D721Med (cell line): ENCODE measurements around the gene TFEB.

ENCODE experiments used
- DNase-seq: peaks from one replicate; pipeline ENCODE4 v3.0.0; 2011; ENCODE audit warnings: low spot score; ENCODE audit not compliant: insufficient read length
- FAIRE-seq: peaks from 2 replicates; lab custom pipeline; 2011; peaks lifted over from hg19 to GRCh38; lab: Jason Lieb, UNC
- TF ChIP-seq, protein P1 (sequence below): IDR thresholded peaks from 2 replicates; pipeline ENCODE4 v1.5.1; 2012; ENCODE audit warnings: mild to moderate bottlenecking, control low read depth; ENCODE audit not compliant: insufficient read depth; ENCODE audit errors: missing control alignments

Gene TFEB

DNA sequence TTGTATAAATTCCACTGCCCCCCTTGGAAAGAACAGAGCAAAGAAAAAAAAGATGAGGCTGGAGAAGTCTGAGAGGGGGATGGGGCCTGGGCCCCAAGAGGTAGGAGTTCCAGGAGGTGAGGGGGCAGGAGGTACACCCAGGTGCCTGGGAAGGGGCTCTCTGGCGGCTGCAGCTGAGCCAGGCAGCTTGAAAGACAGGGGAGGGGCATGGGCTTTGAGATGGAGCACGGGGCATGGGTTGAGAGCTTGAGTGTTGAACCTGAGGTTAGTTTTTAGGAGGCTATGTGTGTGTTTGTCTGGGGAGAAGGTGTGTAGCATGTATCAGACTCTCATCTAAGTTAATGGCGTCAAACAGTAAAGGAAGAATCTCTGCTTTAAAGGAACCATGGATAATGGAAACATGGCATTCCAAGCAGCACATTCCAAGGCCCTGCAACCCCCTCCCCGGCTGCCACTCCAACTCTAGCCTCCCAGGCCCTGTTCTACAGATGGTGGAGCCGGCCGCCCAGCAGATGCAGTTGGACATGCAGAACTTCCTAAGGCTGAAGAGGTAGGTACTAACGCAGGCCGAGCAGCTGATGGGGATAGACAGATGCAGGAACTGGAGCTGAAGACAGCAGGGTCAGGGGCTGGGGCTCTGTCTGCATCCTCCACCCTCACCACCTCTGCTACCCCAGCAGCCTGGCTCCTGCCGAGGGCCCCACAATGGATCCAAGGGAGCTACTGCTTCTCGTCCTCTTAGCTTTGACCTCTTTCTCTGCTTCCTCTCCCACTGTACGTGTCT lies 55.0 kb downstream of the TFEB start:
- TF ChIP-seq, protein P1, sequence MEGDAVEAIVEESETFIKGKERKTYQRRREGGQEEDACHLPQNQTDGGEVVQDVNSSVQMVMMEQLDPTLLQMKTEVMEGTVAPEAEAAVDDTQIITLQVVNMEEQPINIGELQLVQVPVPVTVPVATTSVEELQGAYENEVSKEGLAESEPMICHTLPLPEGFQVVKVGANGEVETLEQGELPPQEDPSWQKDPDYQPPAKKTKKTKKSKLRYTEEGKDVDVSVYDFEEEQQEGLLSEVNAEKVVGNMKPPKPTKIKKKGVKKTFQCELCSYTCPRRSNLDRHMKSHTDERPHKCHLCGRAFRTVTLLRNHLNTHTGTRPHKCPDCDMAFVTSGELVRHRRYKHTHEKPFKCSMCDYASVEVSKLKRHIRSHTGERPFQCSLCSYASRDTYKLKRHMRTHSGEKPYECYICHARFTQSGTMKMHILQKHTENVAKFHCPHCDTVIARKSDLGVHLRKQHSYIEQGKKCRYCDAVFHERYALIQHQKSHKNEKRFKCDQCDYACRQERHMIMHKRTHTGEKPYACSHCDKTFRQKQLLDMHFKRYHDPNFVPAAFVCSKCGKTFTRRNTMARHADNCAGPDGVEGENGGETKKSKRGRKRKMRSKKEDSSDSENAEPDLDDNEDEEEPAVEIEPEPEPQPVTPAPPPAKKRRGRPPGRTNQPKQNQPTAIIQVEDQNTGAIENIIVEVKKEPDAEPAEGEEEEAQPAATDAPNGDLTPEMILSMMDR, result no peak
- DNase-seq, result no peak
- FAIRE-seq, result no peak

DNA sequence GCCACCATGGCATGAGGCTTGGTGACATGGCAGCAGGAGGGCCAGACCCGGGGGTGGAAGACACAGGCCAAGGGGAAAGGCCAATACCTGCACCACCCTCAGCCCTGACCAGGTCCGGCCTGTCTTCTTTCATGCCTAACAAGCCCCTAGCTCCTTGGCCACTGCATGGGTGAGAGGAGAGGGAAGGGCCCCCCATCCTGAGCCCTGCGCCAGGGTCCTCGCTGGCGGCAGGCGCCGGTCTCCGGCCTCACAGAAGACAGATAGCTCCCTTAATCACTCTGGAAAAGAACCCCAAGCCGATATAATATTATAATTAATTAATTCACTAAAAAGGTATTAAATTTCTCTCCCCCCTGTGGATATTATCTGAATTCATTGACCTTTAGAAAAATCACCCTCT lies 55.7 kb downstream of the TFEB start:
- TF ChIP-seq, protein P1, result no peak
- FAIRE-seq, result no peak
- DNase-seq, result no peak

DNA sequence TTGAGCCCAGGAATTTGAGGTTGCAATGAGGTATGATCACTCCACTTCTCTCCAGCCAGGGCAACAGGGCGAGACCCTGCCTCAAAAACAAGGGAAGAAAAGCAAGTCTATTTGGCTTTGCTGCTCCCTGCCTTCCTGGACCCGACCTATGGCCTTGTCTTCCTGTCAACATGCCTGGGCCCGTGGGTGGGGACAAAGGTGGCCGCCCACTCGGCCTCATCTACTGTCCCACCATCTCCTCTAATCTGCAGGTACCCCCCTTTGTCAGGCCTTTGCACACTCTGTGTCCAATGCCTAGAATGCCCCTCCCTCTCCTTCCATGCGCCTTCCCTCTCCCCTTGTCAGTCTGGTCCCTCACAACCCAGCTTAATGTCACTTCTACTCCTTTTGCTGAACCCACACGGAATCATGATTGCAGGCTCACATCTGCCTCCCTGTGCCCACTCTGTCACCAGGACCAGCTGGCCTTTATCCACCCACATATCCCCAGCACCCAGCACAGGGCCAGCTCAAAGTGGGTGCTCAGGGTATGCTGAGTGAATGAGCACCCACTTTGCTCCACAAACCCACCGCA lies 56.8 kb downstream of the TFEB start:
- FAIRE-seq, result no peak
- TF ChIP-seq, protein P1, result no peak

DNA sequence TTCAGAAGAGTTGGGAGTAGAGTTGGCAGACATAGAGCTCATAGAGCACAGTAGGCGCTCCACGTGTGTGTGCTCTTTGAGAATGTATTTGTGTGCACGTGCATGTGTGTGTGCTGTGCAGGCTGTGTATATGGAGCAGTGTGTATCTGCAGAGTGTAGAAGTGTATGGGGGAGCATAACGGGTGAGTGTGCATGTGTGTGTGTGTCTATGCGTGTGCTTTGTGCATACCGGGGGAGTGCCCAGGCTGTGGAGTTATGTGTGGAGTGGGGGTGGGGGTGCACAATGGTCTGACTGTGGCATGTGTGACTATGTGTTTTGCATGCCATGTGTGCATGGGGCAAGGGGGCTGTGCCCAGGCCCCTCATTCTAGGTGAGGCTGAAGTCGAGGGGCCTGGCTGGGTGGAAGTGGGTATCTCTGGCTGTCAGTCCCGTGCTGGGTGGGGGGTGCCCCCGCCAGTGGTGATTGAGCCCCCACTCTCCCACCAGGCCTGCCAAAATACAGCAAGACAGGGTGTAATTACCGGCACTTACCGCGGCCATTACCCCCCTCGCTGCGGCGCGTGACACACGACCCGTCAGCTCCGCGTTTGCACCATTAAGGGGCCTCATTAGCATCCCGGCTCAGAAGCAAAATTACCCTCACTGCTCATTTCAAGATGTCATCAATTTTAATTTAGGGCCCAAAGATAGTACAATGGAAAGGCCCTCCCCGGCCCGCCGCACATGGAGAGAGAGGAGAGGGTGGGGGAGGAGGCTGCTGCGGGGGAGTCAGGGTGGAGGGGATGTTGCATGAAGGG lies 58.1 kb downstream of the TFEB start:
- TF ChIP-seq, protein P1, result no peak
- no peak for FAIRE-seq

More for the DNA sequence above, 56.8 kb downstream of the TFEB start:
- no peak for DNase-seq

DNA sequence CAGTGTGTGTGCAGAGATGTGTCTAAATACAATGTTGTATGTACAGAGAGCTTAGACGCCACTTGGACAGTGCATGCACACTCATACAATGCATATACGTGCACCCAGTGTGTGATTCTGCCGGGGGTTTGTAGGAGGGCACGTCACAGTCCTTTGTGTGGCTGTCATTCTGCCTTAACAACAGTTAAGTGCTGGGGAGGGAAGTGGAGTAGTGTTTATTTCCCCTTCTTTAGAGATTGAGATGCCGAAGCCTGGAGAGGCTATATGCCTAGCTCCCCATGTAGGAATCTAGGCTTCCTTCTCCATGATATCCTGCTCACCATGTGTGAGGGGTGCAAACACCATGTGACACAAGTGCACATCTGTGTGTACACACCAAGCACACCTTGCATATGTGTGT lies 59.0 kb downstream of the TFEB start:
- TF ChIP-seq, protein P1, result no peak
- no peak for DNase-seq
- FAIRE-seq, result no peak

More for the DNA sequence above, 58.1 kb downstream of the TFEB start:
- no peak for DNase-seq

DNA sequence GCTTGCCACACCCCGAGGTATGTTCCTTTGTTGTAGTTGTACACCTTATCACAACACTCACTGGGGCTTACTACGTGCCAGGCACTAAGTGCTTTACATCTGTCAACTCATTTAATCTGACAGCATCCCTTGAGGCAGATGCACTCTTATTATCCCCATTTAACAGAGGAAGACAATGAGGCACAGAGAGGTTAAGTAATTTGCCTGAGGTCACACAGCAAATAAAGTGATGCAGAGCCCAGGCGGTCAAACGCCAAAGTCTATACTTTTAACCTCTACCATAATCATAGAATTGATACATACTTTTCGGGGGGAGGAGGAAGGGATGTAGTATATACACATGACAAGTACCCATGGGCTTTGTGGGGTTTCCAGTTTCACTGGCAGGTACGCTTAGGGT lies 59.4 kb downstream of the TFEB start:
- FAIRE-seq (no peak), DNase-seq (no peak)

More for the DNA sequence above, 59.4 kb downstream of the TFEB start:
- TF ChIP-seq, protein P1, result no peak
